Measurements from ENCODE around the gene HNRNPA3.

HNRNPA3 gene

GRCh38 chr2:177237932-177238331 lies 25.3 kb downstream of the HNRNPA3 start:
- Histone ChIP-seq H3K9me3 (ENCODE audit: control insufficient read depth, low read length) (no peaks in the 10 kb centered on the region), H3K27ac (ENCODE audit: low read depth, low read length, severe bottlenecking) (no peak overlapping the region), H3K4me1 (ENCODE audit: control insufficient read depth, insufficient read depth, low read length, poor library complexity, severe bottlenecking) (peaks cover 35% of the 10 kb centered on the region), H3K4me3 (ENCODE audit: extremely low read depth, insufficient read depth, low read length, poor library complexity, severe bottlenecking) (no peak overlapping the region), H3K36me3 (ENCODE audit: control insufficient read depth, insufficient read depth, low read length) (peaks cover 32% of the 10 kb centered on the region)
- WGBS, 2 experiments (ENCODE audit: insufficient coverage in 2 of 2): 91 to 96% methylated on average over 1 to 2 of the region's 2 CpGs

GRCh38 chr2:177239053-177239452 lies 26.5 kb downstream of the HNRNPA3 start:
- peaks cover 27% of the 10 kb centered on the region for H3K36me3 ChIP-seq (ENCODE audit: control insufficient read depth, insufficient read depth, low read length)
- H3K9me3 ChIP-seq (ENCODE audit: control insufficient read depth, low read length): no peaks in the 10 kb centered on the region
- 92 to 95% methylated on average over 5 to 6 of the region's 6 CpGs for WGBS, 2 experiments (ENCODE audit: insufficient coverage in 2 of 2)
- no peak overlapping the region for H3K27ac ChIP-seq (ENCODE audit: low read depth, low read length, severe bottlenecking)
- H3K4me3 ChIP-seq (ENCODE audit: extremely low read depth, insufficient read depth, low read length, poor library complexity, severe bottlenecking): no peak overlapping the region
- peaks cover 42% of the 10 kb centered on the region for H3K4me1 ChIP-seq (ENCODE audit: control insufficient read depth, insufficient read depth, low read length, poor library complexity, severe bottlenecking)

GRCh38 chr2:177239932-177240630 lies 27.5 kb downstream of the HNRNPA3 start:
- Histone ChIP-seq H3K4me3 (ENCODE audit: extremely low read depth, insufficient read depth, low read length, poor library complexity, severe bottlenecking) (no peak overlapping the region), H3K4me1 (ENCODE audit: control insufficient read depth, insufficient read depth, low read length, poor library complexity, severe bottlenecking) (peaks cover 46% of the 10 kb centered on the region), H3K36me3 (ENCODE audit: control insufficient read depth, insufficient read depth, low read length) (peaks cover 25% of the 10 kb centered on the region), H3K9me3 (ENCODE audit: control insufficient read depth, low read length) (no peaks in the 10 kb centered on the region), H3K27ac (ENCODE audit: low read depth, low read length, severe bottlenecking) (no peak overlapping the region)
- 88 to 92% methylated on average over 4 to 5 of the region's 5 CpGs for WGBS, 2 experiments (ENCODE audit: insufficient coverage in 2 of 2)

GRCh38 chr2:177241711-177242120 lies 29.1 kb downstream of the HNRNPA3 start:
- peaks cover 46% of the 10 kb centered on the region for H3K4me1 ChIP-seq (ENCODE audit: control insufficient read depth, insufficient read depth, low read length, poor library complexity, severe bottlenecking)
- peak overlapping the region; percentile 98 for H3K27ac ChIP-seq (ENCODE audit: low read depth, low read length, severe bottlenecking)
- H3K9me3 ChIP-seq (ENCODE audit: control insufficient read depth, low read length): no peaks in the 10 kb centered on the region
- no peak overlapping the region for H3K4me3 ChIP-seq (ENCODE audit: extremely low read depth, insufficient read depth, low read length, poor library complexity, severe bottlenecking)
- WGBS, 2 experiments (ENCODE audit: insufficient coverage in 2 of 2): no CpG with 5 or more reads among the region's 1 CpG
- H3K36me3 ChIP-seq (ENCODE audit: control insufficient read depth, insufficient read depth, low read length): peaks cover 12% of the 10 kb centered on the region

- H3K4me3 ChIP-seq (ENCODE audit: extremely low read depth, insufficient read depth, low read length, poor library complexity, severe bottlenecking): no peak overlapping the region
- peak overlapping the region; percentile 98 for H3K27ac ChIP-seq (ENCODE audit: low read depth, low read length, severe bottlenecking)
- WGBS, 2 experiments (ENCODE audit: insufficient coverage in 2 of 2): 81 to 86% methylated on average over 4 of the region's 5 CpGs
- peaks cover 46% of the 10 kb centered on the region for H3K4me1 ChIP-seq (ENCODE audit: control insufficient read depth, insufficient read depth, low read length, poor library complexity, severe bottlenecking)
- H3K36me3 ChIP-seq (ENCODE audit: control insufficient read depth, insufficient read depth, low read length): peaks cover 12% of the 10 kb centered on the region
- no peaks in the 10 kb centered on the region for H3K9me3 ChIP-seq (ENCODE audit: control insufficient read depth, low read length)
Measured at GRCh38 chr2:177242121-177242987, 29.8 kb downstream of the HNRNPA3 start.

GRCh38 chr2:177243073-177243472 lies 30.5 kb downstream of the HNRNPA3 start:
- Histone ChIP-seq H3K9me3 (ENCODE audit: control insufficient read depth, low read length) (no peaks in the 10 kb centered on the region), H3K4me1 (ENCODE audit: control insufficient read depth, insufficient read depth, low read length, poor library complexity, severe bottlenecking) (peaks cover 49% of the 10 kb centered on the region), H3K27ac (ENCODE audit: low read depth, low read length, severe bottlenecking) (peak overlapping the region; percentile 98), H3K4me3 (ENCODE audit: extremely low read depth, insufficient read depth, low read length, poor library complexity, severe bottlenecking) (no peak overlapping the region), H3K36me3 (ENCODE audit: control insufficient read depth, insufficient read depth, low read length) (peaks cover 10% of the 10 kb centered on the region)
- 97% methylated on average over 2 of the region's 3 CpGs; no CpG with 5 or more reads in 1 of the 2 experiments for WGBS, 2 experiments (ENCODE audit: insufficient coverage in 2 of 2)

GRCh38 chr2:177243476-177243875 lies 30.9 kb downstream of the HNRNPA3 start:
- no peak overlapping the region for H3K4me3 ChIP-seq (ENCODE audit: extremely low read depth, insufficient read depth, low read length, poor library complexity, severe bottlenecking)
- H3K9me3 ChIP-seq (ENCODE audit: control insufficient read depth, low read length): no peaks in the 10 kb centered on the region
- peaks cover 11% of the 10 kb centered on the region for H3K36me3 ChIP-seq (ENCODE audit: control insufficient read depth, insufficient read depth, low read length)
- H3K4me1 ChIP-seq (ENCODE audit: control insufficient read depth, insufficient read depth, low read length, poor library complexity, severe bottlenecking): peaks cover 49% of the 10 kb centered on the region
- H3K27ac ChIP-seq (ENCODE audit: low read depth, low read length, severe bottlenecking): peak overlapping the region; percentile 98

- Histone ChIP-seq H3K4me1 (ENCODE audit: control insufficient read depth, insufficient read depth, low read length, poor library complexity, severe bottlenecking) (peaks cover 49% of the 10 kb centered on the region), H3K27ac (ENCODE audit: low read depth, low read length, severe bottlenecking) (peak overlapping the region; percentile 64), H3K36me3 (ENCODE audit: control insufficient read depth, insufficient read depth, low read length) (peaks cover 19% of the 10 kb centered on the region), H3K9me3 (ENCODE audit: control insufficient read depth, low read length) (no peaks in the 10 kb centered on the region), H3K4me3 (ENCODE audit: extremely low read depth, insufficient read depth, low read length, poor library complexity, severe bottlenecking) (no peak overlapping the region)
- 87 to 88% methylated on average over 5 of the region's 6 CpGs for WGBS, 2 experiments (ENCODE audit: insufficient coverage in 2 of 2)
Measured at GRCh38 chr2:177244244-177244771, 31.7 kb downstream of the HNRNPA3 start.

GRCh38 chr2:177245010-177245422 lies 32.4 kb downstream of the HNRNPA3 start:
- Histone ChIP-seq H3K36me3 (ENCODE audit: control insufficient read depth, insufficient read depth, low read length) (peaks cover 19% of the 10 kb centered on the region), H3K9me3 (ENCODE audit: control insufficient read depth, low read length) (no peaks in the 10 kb centered on the region), H3K27ac (ENCODE audit: low read depth, low read length, severe bottlenecking) (peak overlapping the region; percentile 64), H3K4me1 (ENCODE audit: control insufficient read depth, insufficient read depth, low read length, poor library complexity, severe bottlenecking) (peaks cover 44% of the 10 kb centered on the region), H3K4me3 (ENCODE audit: extremely low read depth, insufficient read depth, low read length, poor library complexity, severe bottlenecking) (no peak overlapping the region)
- WGBS, 2 experiments (ENCODE audit: insufficient coverage in 2 of 2): 53% methylated on average over 2 to 4 of the region's 4 CpGs

- Histone ChIP-seq H3K27ac (ENCODE audit: low read depth, low read length, severe bottlenecking) (peak overlapping the region; percentile 57), H3K4me1 (ENCODE audit: control insufficient read depth, insufficient read depth, low read length, poor library complexity, severe bottlenecking) (peaks cover 36% of the 10 kb centered on the region)
- 56 to 63% methylated on average over 1 to 2 of the region's 3 CpGs for WGBS, 2 experiments (ENCODE audit: insufficient coverage in 2 of 2)
Measured at GRCh38 chr2:177246000-177246399, 33.4 kb downstream of the HNRNPA3 start.

More at GRCh38 chr2:177246000-177246399, 33.4 kb downstream of the HNRNPA3 start:
- H3K36me3 ChIP-seq (ENCODE audit: control insufficient read depth, insufficient read depth, low read length): peaks cover 25% of the 10 kb centered on the region
- no peaks in the 10 kb centered on the region for H3K9me3 ChIP-seq (ENCODE audit: control insufficient read depth, low read length)
- no peak overlapping the region for H3K4me3 ChIP-seq (ENCODE audit: extremely low read depth, insufficient read depth, low read length, poor library complexity, severe bottlenecking)
